GM12872 (cell line): Measurements from ENCODE around the gene PRAMEF1.
"Not testable (repeated sequence)": the region's sequence is repeated elsewhere in the genome, so short reads cannot be mapped to it uniquely, and the experiment has no call there.

ENCODE experiments used
- TF ChIP-seq, protein P1 (sequence below): IDR thresholded peaks from 3 replicates; pipeline ENCODE4 v1.5.1; 2011; ENCODE audit warnings: low read depth, mild to moderate bottlenecking, low read length, moderate library complexity; ENCODE audit not compliant: insufficient read depth

The PRAMEF1 gene

DNA sequence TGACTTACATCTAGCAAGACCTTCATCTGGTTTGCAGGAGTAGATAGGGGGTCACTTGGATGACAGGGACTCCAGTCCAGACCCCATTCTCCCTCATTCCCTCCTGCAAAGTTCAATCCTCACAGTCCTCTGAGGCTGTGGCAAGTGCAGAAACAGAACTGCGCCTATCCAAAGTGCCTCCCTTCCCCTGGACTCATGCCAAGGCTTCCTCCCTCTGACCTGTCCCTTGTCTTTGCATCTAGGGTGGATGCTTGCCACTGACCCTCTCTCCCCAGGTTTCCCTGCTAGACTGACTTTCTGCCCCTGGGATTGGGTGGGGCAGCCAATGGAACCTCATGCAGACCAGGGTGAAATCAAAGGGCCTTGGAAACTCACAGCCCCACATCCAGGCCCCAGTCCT is 18.7 kb downstream of the PRAMEF1 start:
- TF ChIP-seq, protein P1, sequence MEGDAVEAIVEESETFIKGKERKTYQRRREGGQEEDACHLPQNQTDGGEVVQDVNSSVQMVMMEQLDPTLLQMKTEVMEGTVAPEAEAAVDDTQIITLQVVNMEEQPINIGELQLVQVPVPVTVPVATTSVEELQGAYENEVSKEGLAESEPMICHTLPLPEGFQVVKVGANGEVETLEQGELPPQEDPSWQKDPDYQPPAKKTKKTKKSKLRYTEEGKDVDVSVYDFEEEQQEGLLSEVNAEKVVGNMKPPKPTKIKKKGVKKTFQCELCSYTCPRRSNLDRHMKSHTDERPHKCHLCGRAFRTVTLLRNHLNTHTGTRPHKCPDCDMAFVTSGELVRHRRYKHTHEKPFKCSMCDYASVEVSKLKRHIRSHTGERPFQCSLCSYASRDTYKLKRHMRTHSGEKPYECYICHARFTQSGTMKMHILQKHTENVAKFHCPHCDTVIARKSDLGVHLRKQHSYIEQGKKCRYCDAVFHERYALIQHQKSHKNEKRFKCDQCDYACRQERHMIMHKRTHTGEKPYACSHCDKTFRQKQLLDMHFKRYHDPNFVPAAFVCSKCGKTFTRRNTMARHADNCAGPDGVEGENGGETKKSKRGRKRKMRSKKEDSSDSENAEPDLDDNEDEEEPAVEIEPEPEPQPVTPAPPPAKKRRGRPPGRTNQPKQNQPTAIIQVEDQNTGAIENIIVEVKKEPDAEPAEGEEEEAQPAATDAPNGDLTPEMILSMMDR, result no peak

DNA sequence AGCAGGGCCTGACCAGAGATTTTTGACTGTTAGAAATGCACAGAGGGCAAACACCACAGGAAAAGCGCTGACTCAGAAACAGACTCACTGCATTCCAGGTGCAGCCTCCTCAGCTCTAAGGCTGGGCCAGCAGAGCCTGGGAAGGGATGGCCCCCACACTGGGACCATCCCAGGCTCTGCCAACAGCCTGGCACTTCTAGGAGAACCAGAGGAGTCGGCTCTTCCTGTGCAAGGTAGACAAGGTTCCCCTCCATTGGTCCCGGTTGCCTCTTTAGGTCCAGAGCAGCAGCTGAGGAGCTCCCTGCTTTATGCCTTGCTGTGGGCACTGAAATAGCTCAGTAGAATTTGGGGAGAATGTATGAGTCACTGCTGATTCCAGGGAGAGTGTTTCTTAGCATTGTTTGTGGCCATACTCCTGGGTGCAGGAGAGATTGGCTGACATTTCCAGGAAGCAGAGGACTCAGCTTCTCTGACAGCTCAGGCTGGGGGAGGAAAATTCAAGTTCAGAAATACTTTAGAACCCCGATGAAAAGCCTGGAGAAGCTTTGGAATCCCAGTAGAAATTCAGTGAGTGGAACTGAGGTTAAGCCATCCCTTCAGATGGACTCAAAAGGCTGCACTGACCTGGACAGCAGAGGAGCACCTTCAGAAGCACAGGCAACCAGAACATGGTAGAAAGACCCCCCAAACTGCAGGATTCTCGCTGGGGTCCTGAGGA is 19.7 kb downstream of the PRAMEF1 start:
- TF ChIP-seq, protein P1, result no peak

DNA sequence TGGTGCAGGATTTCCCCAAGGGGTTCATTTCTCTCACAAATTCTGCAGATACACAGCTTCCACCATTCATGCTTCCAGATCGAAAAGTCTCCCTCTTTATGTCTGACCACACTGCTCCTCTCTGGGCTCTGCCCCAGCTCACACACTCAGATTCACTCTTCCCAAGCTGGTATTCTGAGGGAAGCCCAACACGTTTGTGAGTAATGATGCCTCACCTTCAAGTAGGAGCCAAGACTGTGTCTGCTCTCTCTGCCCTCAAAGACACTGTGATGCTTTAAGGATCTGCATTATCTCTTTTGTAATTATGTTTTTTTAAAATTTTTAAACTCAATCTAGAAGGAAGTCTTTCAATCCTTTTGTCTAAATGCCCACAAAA is 20.2 kb downstream of the PRAMEF1 start:
- TF ChIP-seq, protein P1, result no peak

DNA sequence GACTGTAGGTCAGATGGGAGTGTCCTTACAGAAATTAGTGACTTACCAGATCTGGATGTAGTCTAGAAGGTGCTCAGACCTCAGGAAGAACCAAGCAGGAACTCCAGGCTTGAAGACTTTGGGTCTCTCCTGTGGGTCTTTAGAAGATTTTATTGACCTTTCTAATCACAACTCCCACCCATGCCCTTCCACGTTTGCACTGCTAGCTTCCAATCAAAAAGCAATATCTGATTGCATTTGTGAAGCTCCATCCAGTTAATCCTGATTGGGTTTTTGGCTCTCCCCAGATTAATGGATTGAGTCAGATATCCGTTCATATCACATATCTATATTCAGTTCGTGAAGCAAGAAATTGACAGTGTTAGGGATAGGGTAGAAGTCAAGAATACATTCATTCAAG is 40.1 kb downstream of the PRAMEF1 start, which contains the start of gene PRAMEF11:
Gene PRAMEF11, minus strand, starts transcription at position 101 of the 400 bp plus-strand sequence. CDS start 2,621 bp downstream, outside the sequence.
- TF ChIP-seq, protein P1, result not testable (repeated sequence)
